Left lung (tissue), 10 donors: ENCODE data around the gene CDK5RAP1. TPM values are rescaled to one million over a fixed set of nuclear protein-coding genes. Genes with fewer than 3 reads are reported as not detected.

ENCODE experiments used
- ATAC-seq: fragments of 200-7000 bp; cut with Tn5 transposase; one replicate; pipeline ENCODE4 v1.9.1; 2020; ENCODE audit warnings: moderate library complexity
- DNase-seq, 4 donors: peaks; one replicate each; pipeline ENCODE4 v3.0.0-alpha.2; 2013 to 2020
- H3K27ac ChIP-seq, 2 donors: fragments of 200-600 bp; sonication (generic) in 1 of 2; one replicate each; pipeline versions ENCODE4 v1.5.0 to v1.8.0; 2020 to 2021
- H3K27me3 ChIP-seq, 2 donors: fragments of 200-600 bp; sonication (generic) in 1 of 2; one replicate each; pipeline versions ENCODE4 v1.5.0 to v1.8.0; 2020 to 2021
- H3K36me3 ChIP-seq, 2 donors: fragments of 200-600 bp; sonication (generic) in 1 of 2; one replicate each; pipeline versions ENCODE4 v1.5.0 to v1.8.0; 2020 to 2021
- H3K4me1 ChIP-seq, 2 donors: fragments of 200-600 bp; one replicate each; pipeline ENCODE4 v1.8.0; 2021
- H3K4me3 ChIP-seq, 2 donors: fragments of 200-600 bp; sonication (generic) in 1 of 2; one replicate each; pipeline versions ENCODE4 v1.5.0 to v1.8.0; 2020 to 2021; ENCODE audit warnings: mild to moderate bottlenecking in 1 of 2
- H3K9me3 ChIP-seq, 2 donors: fragments of 200-600 bp; sonication (generic) in 1 of 2; one replicate each; pipeline versions ENCODE4 v1.5.0 to v1.8.0; 2020 to 2021
- intact Hi-C, 2 donors: fragments of 100-400 bp; cut with DNase I; formaldehyde crosslinking; loops; one replicate each; pipeline versions ENCODE4 v1.11.2 to v1.14.2; 2022
- polyA plus RNA-seq, 6 donors: library from polyadenylated mRNA; unstranded; fragments of 120-200 nt; gene quantifications; one replicate each; pipeline ENCODE4 v1.2.1, GENCODE V29; 2013; ENCODE audit not compliant: insufficient read length in 6 of 6
- total RNA-seq, 2 donors: library from RNA; stranded (reverse); fragmentation: NEBNext Ultra II Directional; extraction: Animal tissue kit (Norgen Biotek cat#: 25700); gene quantifications; one replicate each; pipeline ENCODE4 v1.2.1, GENCODE V29; 2021
- TF ChIP-seq, protein P1 (sequence below), 2 donors: fragments of 200-600 bp; sonication (generic) in 1 of 2; IDR thresholded peaks; one replicate each; pipeline versions ENCODE4 v1.5.0 to v1.8.0; 2021; ENCODE audit warnings: antibody characterized with exemption in 2 of 2
- donor health status: DM: no; HTN: yes; CAD: no.
- donor health status: DM: no; HTN: no; CAD: no.

Gene CDK5RAP1
- total and polyA plus RNA-seq, 8 donors, result 20.9 to 44.3 (median 37.1) TPM

DNA sequence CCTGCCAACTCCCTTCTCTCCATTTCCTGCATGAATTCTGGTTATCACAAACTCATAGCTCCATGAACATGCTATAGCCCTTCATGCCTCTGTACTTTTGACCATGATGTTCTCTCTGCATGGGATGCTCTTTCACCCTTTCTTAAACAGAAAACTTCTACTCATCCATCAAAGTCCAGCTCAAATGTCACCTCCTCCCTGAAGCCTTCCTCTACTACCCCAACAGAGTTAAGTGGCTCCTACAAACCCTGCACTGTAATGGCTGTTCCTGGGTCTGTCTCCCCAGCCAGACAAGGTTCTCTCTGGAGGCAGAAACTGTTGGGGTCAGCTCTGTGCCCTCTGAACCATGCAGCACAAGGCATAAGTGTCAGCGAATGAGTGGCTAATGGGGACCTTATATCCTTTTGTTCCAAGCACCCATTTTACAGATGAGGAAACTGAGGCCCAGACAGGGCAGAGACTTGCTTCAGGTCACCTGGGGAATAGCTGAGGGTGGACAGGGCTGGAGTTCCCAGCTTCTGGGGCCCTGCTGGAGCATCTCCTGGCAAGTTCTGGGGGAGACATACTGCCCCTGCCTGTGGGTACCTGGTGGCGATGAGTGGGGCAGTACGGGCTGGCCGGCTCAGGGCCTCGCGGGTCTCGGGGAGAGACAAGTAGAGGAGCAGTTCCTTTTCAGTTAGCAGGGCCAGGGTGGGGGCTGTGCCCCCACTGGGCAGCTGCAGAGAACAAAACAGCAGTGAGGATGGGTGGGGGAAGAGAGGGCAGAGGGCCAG lies 10.6 kb upstream of the CDK5RAP1 start:
- DNase-seq, result no peak

DNA sequence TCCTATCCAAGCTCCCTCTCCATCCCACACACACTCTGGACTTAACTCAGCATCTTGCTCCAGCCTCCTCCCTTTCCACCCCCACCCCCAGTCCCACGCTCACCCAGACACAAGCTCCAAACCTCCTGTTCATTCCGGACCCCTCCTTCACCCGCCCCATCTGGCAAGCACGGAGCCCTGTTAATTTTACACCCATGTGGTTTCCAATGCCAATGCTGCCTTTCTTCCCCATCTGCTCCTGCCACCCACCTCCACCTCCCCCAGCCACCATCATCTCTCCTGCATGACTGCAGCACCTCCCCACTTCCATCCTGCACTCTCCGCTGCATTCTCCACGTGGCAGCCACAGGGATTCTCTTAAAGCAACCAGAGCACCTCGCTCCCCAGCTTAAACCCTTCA lies 9.9 kb upstream of the CDK5RAP1 start:
- Histone ChIP-seq H3K27ac (no peak overlapping the region), H3K27me3 (no peaks in the 10 kb centered on the region), H3K9me3 (no peaks in the 10 kb centered on the region), H3K36me3 (peaks cover 0 to 38% of the 10 kb centered on the region in 2 donors), H3K4me3 (no peak overlapping the region), H3K4me1 (no peaks in the 10 kb centered on the region)
- intact Hi-C loops, result no loop called here
- DNase-seq, result no peak
- TF ChIP-seq, protein P1, sequence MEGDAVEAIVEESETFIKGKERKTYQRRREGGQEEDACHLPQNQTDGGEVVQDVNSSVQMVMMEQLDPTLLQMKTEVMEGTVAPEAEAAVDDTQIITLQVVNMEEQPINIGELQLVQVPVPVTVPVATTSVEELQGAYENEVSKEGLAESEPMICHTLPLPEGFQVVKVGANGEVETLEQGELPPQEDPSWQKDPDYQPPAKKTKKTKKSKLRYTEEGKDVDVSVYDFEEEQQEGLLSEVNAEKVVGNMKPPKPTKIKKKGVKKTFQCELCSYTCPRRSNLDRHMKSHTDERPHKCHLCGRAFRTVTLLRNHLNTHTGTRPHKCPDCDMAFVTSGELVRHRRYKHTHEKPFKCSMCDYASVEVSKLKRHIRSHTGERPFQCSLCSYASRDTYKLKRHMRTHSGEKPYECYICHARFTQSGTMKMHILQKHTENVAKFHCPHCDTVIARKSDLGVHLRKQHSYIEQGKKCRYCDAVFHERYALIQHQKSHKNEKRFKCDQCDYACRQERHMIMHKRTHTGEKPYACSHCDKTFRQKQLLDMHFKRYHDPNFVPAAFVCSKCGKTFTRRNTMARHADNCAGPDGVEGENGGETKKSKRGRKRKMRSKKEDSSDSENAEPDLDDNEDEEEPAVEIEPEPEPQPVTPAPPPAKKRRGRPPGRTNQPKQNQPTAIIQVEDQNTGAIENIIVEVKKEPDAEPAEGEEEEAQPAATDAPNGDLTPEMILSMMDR (IDR thresholded peaks at IDR 0.05), result no peak
- no peak for ATAC-seq

More for the DNA sequence above, 10.6 kb upstream of the CDK5RAP1 start:
- no peak for ATAC-seq
- TF ChIP-seq, protein P1 (IDR thresholded peaks at IDR 0.05), result no peak
- Histone ChIP-seq H3K27me3 (no peaks in the 10 kb centered on the region), H3K36me3 (peaks cover 0 to 34% of the 10 kb centered on the region in 2 donors), H3K9me3 (no peaks in the 10 kb centered on the region), H3K4me1 (no peaks in the 10 kb centered on the region), H3K27ac (no peak overlapping the region), H3K4me3 (no peak overlapping the region)
- intact Hi-C loops, result no loop called here

DNA sequence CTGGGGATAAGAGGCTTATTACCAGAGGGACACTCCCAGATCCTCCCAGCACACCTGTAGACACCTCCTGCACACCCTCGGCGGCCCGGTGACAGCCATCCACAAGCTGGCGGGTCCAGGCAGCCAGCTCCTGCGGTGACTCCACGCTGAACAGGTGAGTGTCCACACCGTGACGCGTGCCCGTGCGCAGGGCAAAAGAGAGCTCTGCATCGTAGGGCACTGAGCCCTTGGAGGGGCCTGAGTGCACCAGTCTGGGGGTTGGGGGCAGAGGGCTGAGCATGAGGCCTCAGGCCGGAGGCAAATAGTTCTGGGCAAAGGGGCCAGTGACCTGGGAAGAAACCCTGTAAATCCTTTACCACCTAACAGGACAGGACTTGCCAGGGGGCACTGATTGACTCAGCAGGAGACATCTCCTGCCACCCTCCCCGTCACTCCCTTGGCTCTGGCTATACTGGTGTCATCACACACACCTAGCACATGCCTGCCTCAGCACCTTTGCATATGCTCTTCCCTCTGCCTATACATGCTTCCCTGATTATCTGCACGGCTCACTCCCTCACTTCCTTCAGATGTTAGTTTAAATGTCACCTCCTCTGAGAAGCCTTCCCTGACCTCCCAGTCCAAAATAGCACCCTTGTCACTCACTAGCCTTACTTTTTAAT lies 8.9 kb upstream of the CDK5RAP1 start:
- H3K36me3 ChIP-seq, result peaks cover 0 to 40% of the 10 kb centered on the region in 2 donors
- no peak overlapping the region for H3K27ac ChIP-seq
- H3K4me3 ChIP-seq, result no peak overlapping the region
- intact Hi-C loops, result no loop called here
- H3K27me3 ChIP-seq, result no peaks in the 10 kb centered on the region
- H3K9me3 ChIP-seq, result no peaks in the 10 kb centered on the region
- ATAC-seq (no peak), DNase-seq (peak in 1 of 4 donors; percentile 80)
- TF ChIP-seq, protein P1 (IDR thresholded peaks at IDR 0.05), result no peak
- no peaks in the 10 kb centered on the region for H3K4me1 ChIP-seq

DNA sequence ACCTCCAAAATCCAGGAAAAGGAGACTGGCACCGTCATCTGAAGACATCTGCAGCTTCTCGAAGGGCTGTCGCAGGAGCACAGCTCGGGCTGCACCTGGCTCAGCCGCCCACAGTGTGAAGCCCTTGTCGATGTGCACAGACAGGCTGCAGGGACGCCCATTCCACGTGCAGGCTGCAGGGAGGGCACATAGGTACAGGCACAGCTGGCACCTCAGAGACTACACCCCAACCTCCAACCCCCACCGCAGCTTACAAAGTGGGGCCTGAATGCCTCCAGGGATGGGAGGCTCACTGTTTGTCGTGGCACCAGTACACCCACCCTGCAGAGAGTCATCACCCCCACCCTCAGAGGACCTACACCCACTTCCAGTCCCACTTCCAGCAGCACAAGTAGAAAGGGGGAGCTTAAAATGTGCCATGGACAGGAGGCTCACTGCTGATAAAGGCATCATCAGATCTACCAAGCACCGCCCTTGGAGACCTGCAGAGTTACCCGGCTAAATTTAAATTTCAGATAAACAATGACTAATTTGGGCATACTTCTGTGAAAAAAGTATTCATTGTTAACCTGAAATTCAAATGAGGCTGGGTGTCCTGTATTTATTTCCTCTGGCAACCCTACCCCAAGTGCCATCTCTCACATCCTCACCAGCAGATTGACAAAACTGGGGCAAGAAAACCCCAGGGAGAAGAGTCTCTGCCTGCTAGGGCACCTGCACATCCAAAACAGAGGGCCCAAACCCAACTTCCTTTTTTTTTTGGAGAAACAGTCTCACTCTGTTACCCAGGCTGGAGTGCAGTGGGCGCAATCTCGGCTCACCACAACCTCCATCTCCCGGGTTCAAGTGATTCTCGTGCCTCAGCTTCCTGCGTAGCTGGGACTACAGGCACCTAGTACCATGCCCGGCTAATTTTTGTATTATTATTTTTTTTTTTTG lies 7.7 kb upstream of the CDK5RAP1 start:
- Histone ChIP-seq H3K9me3 (no peaks in the 10 kb centered on the region), H3K4me3 (no peak overlapping the region), H3K4me1 (no peaks in the 10 kb centered on the region), H3K27me3 (no peaks in the 10 kb centered on the region), H3K36me3 (peaks cover 0 to 40% of the 10 kb centered on the region in 2 donors), H3K27ac (no peak overlapping the region)
- DNase-seq, result no peak
- TF ChIP-seq, protein P1 (IDR thresholded peaks at IDR 0.05), result no peak
- intact Hi-C loops, result no loop called here
- ATAC-seq, result no peak
